GM23248 (cell line): ENCODE measurements around the gene LYZL2.

Experiments used
- EZH2 ChIP-seq: fragments of 200-600 bp; sonication (generic); IDR thresholded peaks from 2 replicates; pipeline ENCODE4 v1.6.1; 2018; ENCODE audit warnings: antibody characterized with exemption, mild to moderate bottlenecking; ENCODE audit not compliant: insufficient read depth, poor library complexity, severe bottlenecking
- EZH2phosphoT487 ChIP-seq: fragments of 200-600 bp; sonication (generic); IDR thresholded peaks from 2 replicates; pipeline ENCODE4 v1.6.1; 2018; ENCODE audit warnings: antibody characterized with exemption, moderate library complexity, mild to moderate bottlenecking, low read depth; ENCODE audit not compliant: insufficient read depth

DNA sequence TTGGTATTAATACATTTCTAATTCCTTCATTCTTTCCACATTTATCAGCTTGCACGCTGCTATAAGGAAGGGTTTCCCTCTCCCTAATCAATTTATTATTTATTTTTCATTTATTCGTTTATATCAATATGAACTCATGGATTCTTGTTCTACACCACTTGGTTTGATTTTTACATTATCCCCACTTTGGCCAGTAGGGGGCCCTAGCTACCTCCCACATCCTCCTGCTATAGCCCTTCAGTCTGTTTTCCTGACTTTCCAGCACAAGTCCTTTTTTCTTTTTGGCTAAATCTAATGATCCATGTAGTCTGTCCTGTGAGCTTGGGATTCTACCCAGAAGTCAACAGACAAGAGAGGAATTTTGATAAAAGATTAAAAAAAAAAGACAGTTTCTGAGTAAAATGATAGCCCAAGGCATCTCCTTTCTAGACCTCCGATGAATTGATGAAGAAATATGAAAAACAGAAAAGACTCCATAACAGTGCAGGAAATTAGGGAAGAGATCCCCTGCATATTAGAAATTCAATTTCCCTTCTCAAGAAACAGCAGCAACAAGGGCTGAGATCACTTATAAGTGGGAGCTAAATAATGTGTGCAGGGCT, 47.7 kb downstream of the LYZL2 start:
- no peak for TF ChIP-seq EZH2
- TF ChIP-seq EZH2phosphoT487 = no peak
